ENCODE measurements around the gene PDGFC. TPM values are rescaled to one million over a fixed set of nuclear protein-coding genes. Genes with fewer than 3 reads are reported as not detected.

Gene PDGFC
- polyA plus RNA-seq, 3 donors: 2.5 to 5.0 (median 4.9) TPM

GRCh38 chr4:156896527-156896926 lies 75.1 kb downstream of the PDGFC start:
- Mint-ChIP-seq H3K36me3 (peaks cover 0 to 3% of the 10 kb centered on the region in 2 donors), H3K27me3 (ENCODE audit: low read depth in 3 of 3) (no peaks in the 10 kb centered on the region), H3K4me1 (peaks cover 48% of the 10 kb centered on the region), H3K27ac (peak overlapping the region in 3 of 7 donors; percentile 30 to 51 (median 35)), H3K4me3 (no peak overlapping the region), H3K9me3 (peaks cover 2 to 6% (median 3%) of the 10 kb centered on the region in 7 donors)
- Histone ChIP-seq H3K27ac (ENCODE audit: low read depth in 1 of 2, low read length in 2 of 2) (no peak overlapping the region), H3K79me2 (ENCODE audit: insufficient read depth, low read length) (peaks cover 8% of the 10 kb centered on the region), H3K4me3 (replicated peaks in 1 of 3; ENCODE audit: low read depth in 2 of 3, low read length in 3 of 3) (no peak overlapping the region), H2AFZ (ENCODE audit: insufficient read depth, low read depth, low read length, poor library complexity, severe bottlenecking) (no peak overlapping the region), H3K9me3 (replicated peaks in 1 of 2; ENCODE audit: control insufficient read depth in 1 of 2, insufficient read depth in 1 of 2, low read length in 2 of 2) (no peaks in the 10 kb centered on the region), H4K20me1 (ENCODE audit: insufficient read depth, low read length) (no peaks in the 10 kb centered on the region), H3K4me1 (ENCODE audit: control insufficient read depth in 1 of 2, insufficient read depth in 2 of 2, low read length in 2 of 2) (peaks cover 36 to 58% of the 10 kb centered on the region in 2 donors), H3K27me3 (ENCODE audit: control insufficient read depth in 2 of 2, insufficient read depth in 2 of 2, low read length in 2 of 2) (no peaks in the 10 kb centered on the region), H3K9ac (ENCODE audit: insufficient read depth, low read length, poor library complexity, severe bottlenecking) (no peak overlapping the region), H3K36me3 (replicated peaks in 1 of 2; ENCODE audit: control insufficient read depth in 1 of 2, insufficient read depth in 2 of 2, low read length in 2 of 2) (no peaks in the 10 kb centered on the region), H3K4me2 (replicated peaks; ENCODE audit: extremely low read depth, low read length, poor library complexity, severe bottlenecking) (no peak overlapping the region)
- intact Hi-C loops (cut with micrococcal nuclease): loop anchor here in 1 of 2 donors (10.0 kb wide), 1 partner anchor 48 kb away; no protein-coding TSS in a partner anchor
- TF ChIP-seq CTCF (IDR thresholded peaks at IDR 0.05): no peak
- WGBS (ENCODE audit: insufficient coverage): no CpG with 5 or more reads among the region's 1 CpG
- DNase-seq: no peak

- Histone ChIP-seq H3K9ac (ENCODE audit: insufficient read depth, low read length, poor library complexity, severe bottlenecking) (no peak overlapping the region), H3K36me3 (replicated peaks in 1 of 2; ENCODE audit: control insufficient read depth in 1 of 2, insufficient read depth in 2 of 2, low read length in 2 of 2) (no peaks in the 10 kb centered on the region), H2AFZ (ENCODE audit: insufficient read depth, low read depth, low read length, poor library complexity, severe bottlenecking) (no peak overlapping the region), H4K20me1 (ENCODE audit: insufficient read depth, low read length) (no peaks in the 10 kb centered on the region), H3K79me2 (ENCODE audit: insufficient read depth, low read length) (peaks cover 8% of the 10 kb centered on the region), H3K4me1 (ENCODE audit: control insufficient read depth in 1 of 2, insufficient read depth in 2 of 2, low read length in 2 of 2) (peaks cover 40 to 61% of the 10 kb centered on the region in 2 donors), H3K27ac (ENCODE audit: low read depth in 1 of 2, low read length in 2 of 2) (no peak overlapping the region), H3K27me3 (ENCODE audit: control insufficient read depth in 2 of 2, insufficient read depth in 2 of 2, low read length in 2 of 2) (no peaks in the 10 kb centered on the region), H3K9me3 (replicated peaks in 1 of 2; ENCODE audit: control insufficient read depth in 1 of 2, insufficient read depth in 1 of 2, low read length in 2 of 2) (no peaks in the 10 kb centered on the region), H3K4me3 (replicated peaks in 1 of 3; ENCODE audit: low read depth in 2 of 3, low read length in 3 of 3) (no peak overlapping the region), H3K4me2 (replicated peaks; ENCODE audit: extremely low read depth, low read length, poor library complexity, severe bottlenecking) (no peak overlapping the region)
- H3K4me3 Mint-ChIP-seq: no peak overlapping the region
- no peak for TF ChIP-seq CTCF (IDR thresholded peaks at IDR 0.05)
- intact Hi-C loops (cut with micrococcal nuclease): loop anchor here in 1 of 2 donors (5.0 to 10.0 kb wide), 2 partner anchors 51 to 73 kb away; no protein-coding TSS in a partner anchor
- H3K36me3 Mint-ChIP-seq: peaks cover 0 to 3% of the 10 kb centered on the region in 2 donors
- peaks cover 0 to 2% (median 0%) of the 10 kb centered on the region in 3 donors for H3K27me3 Mint-ChIP-seq (ENCODE audit: low read depth in 3 of 3)
- H3K27ac Mint-ChIP-seq: no peak overlapping the region
- WGBS (ENCODE audit: insufficient coverage): no CpG with 5 or more reads among the region's 1 CpG
- no peak for DNase-seq
- H3K9me3 Mint-ChIP-seq: peaks cover 0 to 6% (median 0%) of the 10 kb centered on the region in 7 donors
- peaks cover 47% of the 10 kb centered on the region for H3K4me1 Mint-ChIP-seq
These were observed 77.4 kb downstream of the PDGFC start for GRCh38 chr4:156894234-156894633.

Measured in CD14-positive monocyte (primary cell).